Measurements from ENCODE around the gene RASA3.

The RASA3 gene

GRCh38 chr13:114063545-114064449, 68.6 kb downstream of the RASA3 start:
- no peak for DNase-seq

GRCh38 chr13:114062754-114063153, 69.7 kb downstream of the RASA3 start:
- no peak for DNase-seq

GRCh38 chr13:114062341-114062740, 70.1 kb downstream of the RASA3 start:
- no peak for DNase-seq

- DNase-seq, result no peak
Measured at GRCh38 chr13:114061744-114062143, 70.7 kb downstream of the RASA3 start.

- DNase-seq, result no peak
Measured at GRCh38 chr13:114061047-114061446, 71.4 kb downstream of the RASA3 start.

- no peak for DNase-seq
Measured at GRCh38 chr13:114059946-114060860, 72.2 kb downstream of the RASA3 start.

- no peak for DNase-seq
Measured at GRCh38 chr13:114059428-114059827, 73.0 kb downstream of the RASA3 start.

GRCh38 chr13:114058051-114058867, 74.2 kb downstream of the RASA3 start:
- DNase-seq, result no peak

GRCh38 chr13:114057166-114058050, 75.0 kb downstream of the RASA3 start:
- DNase-seq, result no peak

- DNase-seq, result no peak
Measured at GRCh38 chr13:114056205-114057013, 76.0 kb downstream of the RASA3 start.

- no peak for DNase-seq
Measured at GRCh38 chr13:114055766-114056165, 76.7 kb downstream of the RASA3 start.

- DNase-seq, result no peak
Measured at GRCh38 chr13:114054830-114055439, 77.5 kb downstream of the RASA3 start.

GRCh38 chr13:114054264-114054663, 78.2 kb downstream of the RASA3 start:
- DNase-seq, result no peak

GRCh38 chr13:114053026-114053425, 79.4 kb downstream of the RASA3 start:
- DNase-seq, result no peak

GRCh38 chr13:114050536-114051450, 81.6 kb downstream of the RASA3 start:
- DNase-seq, result no peak

- DNase-seq, result no peak
Measured at GRCh38 chr13:114049626-114050101, 82.8 kb downstream of the RASA3 start.

GRCh38 chr13:114049026-114049425, 83.4 kb downstream of the RASA3 start:
- DNase-seq, result no peak

GRCh38 chr13:114048443-114048842, 84.0 kb downstream of the RASA3 start:
- DNase-seq, result no peak

GRCh38 chr13:114047358-114047881, 85.0 kb downstream of the RASA3 start:
- DNase-seq, result no peak

Data from DMS 273 treated with DMSO at 0.1 percent for 48 hours (cell line).